Measurements from ENCODE around the gene LORICRIN.
"Not testable (repeated sequence)": the region's sequence is repeated elsewhere in the genome, so short reads cannot be mapped to it uniquely, and the experiment has no call there.

LORICRIN gene

GRCh38 chr1:153259387-153259786 lies at the start of gene LORICRIN:
Gene LORICRIN (plus strand): TSS chr1:153259687. CDS start chr1:153260950, 1,263 bp downstream.
- no peaks in the 10 kb centered on the region for H3K9me3 ChIP-seq (ENCODE audit: control insufficient read depth, insufficient read depth, low read length)
- no peaks in the 10 kb centered on the region for H3K36me3 ChIP-seq (ENCODE audit: control insufficient read depth, insufficient read depth, low read length)
- H3K4me1 ChIP-seq (ENCODE audit: control insufficient read depth, insufficient read depth, low read length) = 0 out of 2 replicates have a peak, but pooled peaks cover 1% of the 10 kb centered on the region
- H3K27ac ChIP-seq (ENCODE audit: low read length) = no peak within 1 kb of the TSS
- peaks cover 25% of the 10 kb centered on the region for H3K27me3 ChIP-seq (ENCODE audit: control insufficient read depth, insufficient read depth, low read length)
- no peak within 1 kb of the TSS for H3K4me3 ChIP-seq (ENCODE audit: low read length)
- no CpG with 5 or more reads among the region's 3 CpGs for WGBS (ENCODE audit: insufficient coverage, insufficient read length)
- no peak for DNase-seq (ENCODE audit: low read depth, low spot score)

GRCh38 chr1:153210206-153210605 lies 49.3 kb upstream of the LORICRIN start:
- Histone ChIP-seq H3K9me3 (ENCODE audit: control insufficient read depth, insufficient read depth, low read length) (no peaks in the 10 kb centered on the region), H3K4me1 (ENCODE audit: control insufficient read depth, insufficient read depth, low read length) (no peaks in the 10 kb centered on the region; the same call in 1 of the 2 replicates), H3K36me3 (ENCODE audit: control insufficient read depth, insufficient read depth, low read length) (no peaks in the 10 kb centered on the region), H3K4me3 (ENCODE audit: low read length) (no peak overlapping the region), H3K27me3 (ENCODE audit: control insufficient read depth, insufficient read depth, low read length) (no peaks in the 10 kb centered on the region), H3K27ac (ENCODE audit: low read length) (no peak overlapping the region)
- no peak for DNase-seq (ENCODE audit: low read depth, low spot score)
- no CpG with 5 or more reads among the region's 7 CpGs for WGBS (ENCODE audit: insufficient coverage, insufficient read length)

- no peaks in the 10 kb centered on the region; the same call in 1 of the 2 replicates for H3K4me1 ChIP-seq (ENCODE audit: control insufficient read depth, insufficient read depth, low read length)
- no peak for DNase-seq (ENCODE audit: low read depth, low spot score)
- H3K36me3 ChIP-seq (ENCODE audit: control insufficient read depth, insufficient read depth, low read length) = no peaks in the 10 kb centered on the region
- no CpG with 5 or more reads among the region's 5 CpGs for WGBS (ENCODE audit: insufficient coverage, insufficient read length)
- H3K4me3 ChIP-seq (ENCODE audit: low read length) = no peak overlapping the region
- H3K27me3 ChIP-seq (ENCODE audit: control insufficient read depth, insufficient read depth, low read length) = no peaks in the 10 kb centered on the region
- H3K9me3 ChIP-seq (ENCODE audit: control insufficient read depth, insufficient read depth, low read length) = no peaks in the 10 kb centered on the region
- no peak overlapping the region for H3K27ac ChIP-seq (ENCODE audit: low read length)
Measured at GRCh38 chr1:153212201-153212600, 47.3 kb upstream of the LORICRIN start.

- WGBS (ENCODE audit: insufficient coverage, insufficient read length) = no CpG with 5 or more reads among the region's 4 CpGs
- Histone ChIP-seq H3K4me1 (ENCODE audit: control insufficient read depth, insufficient read depth, low read length) (no peaks in the 10 kb centered on the region; the same call in 1 of the 2 replicates), H3K27me3 (ENCODE audit: control insufficient read depth, insufficient read depth, low read length) (no peaks in the 10 kb centered on the region), H3K9me3 (ENCODE audit: control insufficient read depth, insufficient read depth, low read length) (no peaks in the 10 kb centered on the region), H3K27ac (ENCODE audit: low read length) (no peak overlapping the region), H3K36me3 (ENCODE audit: control insufficient read depth, insufficient read depth, low read length) (no peaks in the 10 kb centered on the region), H3K4me3 (ENCODE audit: low read length) (no peak overlapping the region)
- no peak for DNase-seq (ENCODE audit: low read depth, low spot score)
Measured at GRCh38 chr1:153213519-153213918, 46.0 kb upstream of the LORICRIN start.

DNA sequence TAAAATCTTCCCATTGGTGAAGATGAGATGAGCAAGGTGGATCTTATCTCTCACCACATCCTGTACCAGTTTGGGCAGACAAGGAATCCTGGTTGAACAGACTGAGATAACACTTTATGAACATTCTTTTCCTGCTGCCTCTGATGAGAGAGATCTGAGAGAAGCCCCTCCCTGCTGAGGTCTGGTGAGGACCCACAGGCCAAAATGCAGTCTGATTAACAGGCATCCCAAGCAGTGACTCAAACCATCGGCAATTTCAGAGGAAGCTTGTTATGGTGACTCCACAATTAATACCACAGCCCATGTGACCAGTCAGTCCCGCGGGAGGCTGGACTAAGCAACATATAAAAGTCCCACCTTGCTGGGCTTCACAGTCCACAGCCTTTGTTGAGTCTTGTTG lies 42.3 kb upstream of the LORICRIN start, which contains the start of gene PRR9:
Gene PRR9 (plus strand): TSS at position 373 of the 400 bp plus-strand sequence. CDS start 561 bp downstream, outside the sequence.
- Histone ChIP-seq H3K4me1 (ENCODE audit: control insufficient read depth, insufficient read depth, low read length) (no peaks in the 10 kb centered on the region), H3K27ac (ENCODE audit: low read length) (no peak within 1 kb of the TSS), H3K4me3 (ENCODE audit: low read length) (no peak within 1 kb of the TSS), H3K27me3 (ENCODE audit: control insufficient read depth, insufficient read depth, low read length) (no peaks in the 10 kb centered on the region), H3K36me3 (ENCODE audit: control insufficient read depth, insufficient read depth, low read length) (no peaks in the 10 kb centered on the region), H3K9me3 (ENCODE audit: control insufficient read depth, insufficient read depth, low read length) (no peaks in the 10 kb centered on the region)
- no peak for DNase-seq (ENCODE audit: low read depth, low spot score)
- no CpG with 5 or more reads among the region's 3 CpGs for WGBS (ENCODE audit: insufficient coverage, insufficient read length)

DNA sequence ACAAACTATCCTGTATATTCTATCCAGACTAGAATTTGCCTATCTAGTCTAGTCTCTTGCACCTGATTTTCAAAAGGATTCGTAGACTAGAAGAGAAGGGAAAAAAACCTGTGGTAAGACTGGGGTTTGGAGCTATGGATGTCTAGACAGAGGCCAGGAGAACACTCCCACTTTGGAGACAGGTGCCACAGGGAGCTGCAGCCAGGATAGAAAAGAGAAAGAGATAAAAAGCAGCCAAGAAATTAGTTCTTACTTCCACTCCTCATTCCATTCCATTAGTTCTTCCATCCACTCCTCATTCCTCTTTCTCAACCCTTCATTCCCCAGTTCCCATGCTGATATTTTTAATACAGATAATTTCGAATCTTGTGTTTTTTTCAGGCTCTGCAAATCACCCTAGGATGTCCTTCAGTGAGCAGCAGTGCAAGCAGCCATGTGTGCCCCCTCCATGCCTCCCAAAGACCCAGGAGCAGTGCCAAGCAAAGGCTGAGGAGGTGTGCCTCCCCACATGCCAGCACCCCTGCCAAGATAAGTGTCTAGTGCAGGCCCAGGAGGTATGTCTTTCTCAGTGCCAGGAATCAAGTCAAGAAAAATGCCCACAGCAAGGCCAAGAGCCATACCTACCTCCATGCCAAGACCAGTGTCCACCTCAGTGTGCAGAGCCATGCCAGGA lies 41.6 kb upstream of the LORICRIN start:
- Histone ChIP-seq H3K9me3 (ENCODE audit: control insufficient read depth, insufficient read depth, low read length) (no peaks in the 10 kb centered on the region), H3K27me3 (ENCODE audit: control insufficient read depth, insufficient read depth, low read length) (no peaks in the 10 kb centered on the region), H3K4me1 (ENCODE audit: control insufficient read depth, insufficient read depth, low read length) (no peaks in the 10 kb centered on the region), H3K36me3 (ENCODE audit: control insufficient read depth, insufficient read depth, low read length) (no peaks in the 10 kb centered on the region), H3K27ac (ENCODE audit: low read length) (no peak overlapping the region), H3K4me3 (ENCODE audit: low read length) (no peak overlapping the region)
- WGBS (ENCODE audit: insufficient coverage, insufficient read length) = 100% methylated on average over 1 of the region's 2 CpGs
- no peak for DNase-seq (ENCODE audit: low read depth, low spot score)

GRCh38 chr1:153220606-153221303 lies 38.7 kb upstream of the LORICRIN start:
- WGBS (ENCODE audit: insufficient coverage, insufficient read length) = no CpG with 5 or more reads among the region's 6 CpGs
- no peak overlapping the region for H3K27ac ChIP-seq (ENCODE audit: low read length)
- H3K4me3 ChIP-seq (ENCODE audit: low read length) = no peak overlapping the region
- no peaks in the 10 kb centered on the region for H3K36me3 ChIP-seq (ENCODE audit: control insufficient read depth, insufficient read depth, low read length)
- no peaks in the 10 kb centered on the region for H3K4me1 ChIP-seq (ENCODE audit: control insufficient read depth, insufficient read depth, low read length)
- H3K9me3 ChIP-seq (ENCODE audit: control insufficient read depth, insufficient read depth, low read length) = no peaks in the 10 kb centered on the region
- no peaks in the 10 kb centered on the region for H3K27me3 ChIP-seq (ENCODE audit: control insufficient read depth, insufficient read depth, low read length)
- no peak for DNase-seq (ENCODE audit: low read depth, low spot score)

GRCh38 chr1:153223040-153223891 lies 36.2 kb upstream of the LORICRIN start:
- not testable (repeated sequence) for H3K9me3 ChIP-seq (ENCODE audit: control insufficient read depth, insufficient read depth, low read length); DNase-seq (ENCODE audit: low read depth, low spot score); H3K27ac ChIP-seq (ENCODE audit: low read length); H3K4me1 ChIP-seq (ENCODE audit: control insufficient read depth, insufficient read depth, low read length); H3K27me3 ChIP-seq (ENCODE audit: control insufficient read depth, insufficient read depth, low read length); H3K4me3 ChIP-seq (ENCODE audit: low read length); H3K36me3 ChIP-seq (ENCODE audit: control insufficient read depth, insufficient read depth, low read length)
- no CpG with 5 or more reads among the region's 16 CpGs for WGBS (ENCODE audit: insufficient coverage, insufficient read length)

DNA sequence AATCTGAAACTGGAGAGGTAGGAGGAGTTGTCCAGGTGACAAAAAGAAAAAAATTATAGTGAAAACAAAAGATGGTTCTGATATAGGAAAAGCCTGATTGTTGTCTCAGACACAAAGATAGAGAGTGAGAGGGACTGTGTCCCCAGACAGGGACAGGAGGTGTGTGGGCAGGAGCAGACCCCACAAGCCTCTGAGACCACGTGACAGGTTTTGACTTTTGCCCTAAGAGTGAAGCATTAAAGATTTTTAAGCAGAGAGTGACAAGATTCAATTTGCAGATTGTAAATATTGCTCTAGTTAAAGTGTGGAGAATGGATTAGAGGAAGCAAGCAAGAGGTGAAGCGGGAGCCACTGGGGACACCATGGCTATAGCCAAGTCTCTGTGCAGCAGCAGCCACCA lies 31.7 kb upstream of the LORICRIN start:
- DNase-seq (ENCODE audit: low read depth, low spot score) = no peak

DNA sequence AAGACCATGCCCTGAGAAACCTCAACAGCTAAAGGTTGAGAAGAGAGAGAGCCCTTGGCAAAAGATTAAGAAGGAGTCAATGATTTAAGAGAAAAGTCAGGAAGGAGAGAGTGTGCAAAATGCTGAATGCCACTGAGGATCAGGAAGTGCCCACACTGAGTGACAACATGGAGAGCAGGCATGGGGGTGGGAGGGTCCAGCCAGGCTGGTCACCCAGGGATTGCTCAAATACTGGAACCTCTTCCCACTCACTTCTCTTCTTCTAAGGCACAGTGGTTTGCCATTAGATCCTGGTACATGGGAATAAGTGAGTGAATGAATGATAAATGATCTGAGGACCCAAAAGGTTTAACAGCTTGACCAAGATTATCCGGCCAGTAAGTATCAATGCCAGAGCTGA lies 31.0 kb upstream of the LORICRIN start:
- no peaks in the 10 kb centered on the region for H3K27me3 ChIP-seq (ENCODE audit: control insufficient read depth, insufficient read depth, low read length)
- no peak overlapping the region for H3K4me3 ChIP-seq (ENCODE audit: low read length)
- H3K9me3 ChIP-seq (ENCODE audit: control insufficient read depth, insufficient read depth, low read length) = no peaks in the 10 kb centered on the region
- no peak overlapping the region for H3K27ac ChIP-seq (ENCODE audit: low read length)
- no peaks in the 10 kb centered on the region for H3K36me3 ChIP-seq (ENCODE audit: control insufficient read depth, insufficient read depth, low read length)
- no CpG with 5 or more reads among the region's 1 CpG for WGBS (ENCODE audit: insufficient coverage, insufficient read length)
- no peaks in the 10 kb centered on the region for H3K4me1 ChIP-seq (ENCODE audit: control insufficient read depth, insufficient read depth, low read length)
- DNase-seq (ENCODE audit: low read depth, low spot score) = no peak

More for the DNA sequence above, 31.7 kb upstream of the LORICRIN start:
- Histone ChIP-seq H3K4me1 (ENCODE audit: control insufficient read depth, insufficient read depth, low read length) (no peaks in the 10 kb centered on the region), H3K36me3 (ENCODE audit: control insufficient read depth, insufficient read depth, low read length) (no peaks in the 10 kb centered on the region), H3K27ac (ENCODE audit: low read length) (no peak overlapping the region), H3K4me3 (ENCODE audit: low read length) (no peak overlapping the region), H3K9me3 (ENCODE audit: control insufficient read depth, insufficient read depth, low read length) (no peaks in the 10 kb centered on the region), H3K27me3 (ENCODE audit: control insufficient read depth, insufficient read depth, low read length) (no peaks in the 10 kb centered on the region)
- WGBS (ENCODE audit: insufficient coverage, insufficient read length) = no CpG with 5 or more reads among the region's 2 CpGs
